Measurements from ENCODE around the gene SETD3. TPM values are rescaled to one million over a fixed set of nuclear protein-coding genes. Genes with fewer than 3 reads are reported as not detected.
A peak's percentile ranks its signal among the peaks of the same experiment; 100 is the strongest.

SETD3 gene
- total RNA-seq, 1 donor from 2014 or later = 26.4 TPM

- H3K4me3 ChIP-seq = no peak overlapping the region
- H3K27ac ChIP-seq = no peak overlapping the region
- no peaks in the 10 kb centered on the region for H3K9me3 ChIP-seq
- TF ChIP-seq CTCF (IDR thresholded peaks at IDR 0.05) = no peak
- no peak for DNase-seq (ENCODE audit: low spot score in 2 of 2)
- peaks cover 0 to 10% of the 10 kb centered on the region in 2 donors for H3K36me3 ChIP-seq
- intact Hi-C loops (cut with DNase I) = no loop called here
- H3K27me3 ChIP-seq = no peaks in the 10 kb centered on the region
- H3K4me1 ChIP-seq = no peaks in the 10 kb centered on the region
Observed at GRCh38 chr14:99420711-99421110, 59.9 kb downstream of the SETD3 start.

- TF ChIP-seq CTCF (IDR thresholded peaks at IDR 0.05) = no peak
- intact Hi-C loops (cut with DNase I) = no loop called here
- H3K27me3 ChIP-seq = no peaks in the 10 kb centered on the region
- no peaks in the 10 kb centered on the region for H3K4me1 ChIP-seq
- no peak for DNase-seq (ENCODE audit: low spot score in 2 of 2)
- no peaks in the 10 kb centered on the region for H3K9me3 ChIP-seq
- H3K27ac ChIP-seq = no peak overlapping the region
- H3K4me3 ChIP-seq = no peak overlapping the region
- H3K36me3 ChIP-seq = peaks cover 0 to 4% of the 10 kb centered on the region in 2 donors
Observed at GRCh38 chr14:99419905-99420304, 60.8 kb downstream of the SETD3 start.

- no peak overlapping the region for H3K4me3 ChIP-seq
- H3K36me3 ChIP-seq = peaks cover 0 to 5% of the 10 kb centered on the region in 2 donors
- H3K27ac ChIP-seq = no peak overlapping the region
- H3K4me1 ChIP-seq = no peaks in the 10 kb centered on the region
- no peaks in the 10 kb centered on the region for H3K27me3 ChIP-seq
- TF ChIP-seq CTCF (IDR thresholded peaks at IDR 0.05) = no peak
- no peaks in the 10 kb centered on the region for H3K9me3 ChIP-seq
- intact Hi-C loops (cut with DNase I) = no loop called here
- no peak for DNase-seq (ENCODE audit: low spot score in 2 of 2)
Observed at GRCh38 chr14:99418242-99418641, 62.4 kb downstream of the SETD3 start.

GRCh38 chr14:99416909-99417308 is 63.8 kb downstream of the SETD3 start:
- no peaks in the 10 kb centered on the region for H3K27me3 ChIP-seq
- peaks cover 0 to 17% of the 10 kb centered on the region in 2 donors for H3K36me3 ChIP-seq
- no peaks in the 10 kb centered on the region for H3K9me3 ChIP-seq
- H3K4me1 ChIP-seq = no peaks in the 10 kb centered on the region
- intact Hi-C loops (cut with DNase I) = no loop called here
- no peak overlapping the region for H3K4me3 ChIP-seq
- no peak for TF ChIP-seq CTCF (IDR thresholded peaks at IDR 0.05)
- DNase-seq (ENCODE audit: low spot score in 2 of 2) = no peak
- no peak overlapping the region for H3K27ac ChIP-seq

- DNase-seq (ENCODE audit: low spot score in 2 of 2) = no peak
Observed at GRCh38 chr14:99415496-99416281, 65.0 kb downstream of the SETD3 start.

More at GRCh38 chr14:99415496-99416281, 65.0 kb downstream of the SETD3 start:
- Histone ChIP-seq H3K9me3 (no peaks in the 10 kb centered on the region), H3K4me3 (no peak overlapping the region), H3K27me3 (no peaks in the 10 kb centered on the region), H3K36me3 (peaks cover 5 to 23% of the 10 kb centered on the region in 2 donors), H3K27ac (no peak overlapping the region), H3K4me1 (no peaks in the 10 kb centered on the region)
- intact Hi-C loops (cut with DNase I) = no loop called here
- TF ChIP-seq CTCF (IDR thresholded peaks at IDR 0.05) = peak; percentile 65 to 75 (median 71)

Measured in ascending aorta (tissue), 2 donors.